Measurements from ENCODE around the gene SLC9B2.

Gene SLC9B2

GRCh38 chr4:103076747-103077347 lies at the start of gene SLC9B2:
TSS of gene SLC9B2 (minus strand) at chr4:103076761. CDS start at chr4:103067550, 9,211 bp downstream.
- DNase-seq: no peak

GRCh38 chr4:103126126-103126525 lies 49.6 kb upstream of the SLC9B2 start:
- no peak for DNase-seq

- DNase-seq: no peak
Measured at GRCh38 chr4:103123114-103123513, 46.6 kb upstream of the SLC9B2 start.

- DNase-seq: no peak
Measured at GRCh38 chr4:103118166-103118565, 41.6 kb upstream of the SLC9B2 start.

- no peak for DNase-seq
Measured at GRCh38 chr4:103111598-103111997, 35.0 kb upstream of the SLC9B2 start.

- no peak for DNase-seq
Measured at GRCh38 chr4:103108542-103108941, 32.0 kb upstream of the SLC9B2 start.

GRCh38 chr4:103105558-103106356 lies 29.2 kb upstream of the SLC9B2 start:
- no peak for DNase-seq

- DNase-seq: no peak
Measured at GRCh38 chr4:103104886-103105285, 28.3 kb upstream of the SLC9B2 start.

- no peak for DNase-seq
Measured at GRCh38 chr4:103100691-103101090, 24.1 kb upstream of the SLC9B2 start.

- DNase-seq: peak; percentile 84
Measured at GRCh38 chr4:103099691-103100392, 23.3 kb upstream of the SLC9B2 start, which contains the start of gene BDH2. TSS of gene BDH2 (minus strand) at chr4:103099834. CDS start at chr4:103096254, 3,580 bp downstream.

GRCh38 chr4:103098756-103099440 lies 22.3 kb upstream of the SLC9B2 start:
- no peak for DNase-seq

- DNase-seq: no peak
Measured at GRCh38 chr4:103098341-103098740, 21.8 kb upstream of the SLC9B2 start.

GRCh38 chr4:103097112-103097511 lies 20.6 kb upstream of the SLC9B2 start:
- no peak for DNase-seq

GRCh38 chr4:103095080-103095479 lies 18.5 kb upstream of the SLC9B2 start:
- DNase-seq: no peak

GRCh38 chr4:103092245-103092644 lies 15.7 kb upstream of the SLC9B2 start:
- no peak for DNase-seq

GRCh38 chr4:103091601-103092223 lies 15.2 kb upstream of the SLC9B2 start:
- DNase-seq: peak; percentile 42

GRCh38 chr4:103089481-103089880 lies 12.9 kb upstream of the SLC9B2 start:
- DNase-seq: no peak

GRCh38 chr4:103086551-103086950 lies 10.0 kb upstream of the SLC9B2 start:
- DNase-seq: no peak

GRCh38 chr4:103085555-103086196 lies 9.1 kb upstream of the SLC9B2 start:
- no peak for DNase-seq

GRCh38 chr4:103079621-103080020 lies 3.1 kb upstream of the SLC9B2 start:
- no peak for DNase-seq

GRCh38 chr4:103075894-103076746 lies 441 bp downstream of the SLC9B2 start:
- peak; percentile 39 for DNase-seq

All from NCI-H748 treated with DMSO at 0.1 percent for 48 hours (cell line).